Measurements from ENCODE around the gene PXT1.

GRCh38 chr6:36436466-36436865 lies 6.2 kb downstream of the PXT1 start:
- no peak for TF ChIP-seq CTCF (IDR thresholded peaks at IDR 0.05)
- no peak for TF ChIP-seq POLR2A (IDR thresholded peaks at IDR 0.05)

Data from body of pancreas (tissue), 4 donors.